HG03469 (cell line): ENCODE results near the gene CD28.

ENCODE experiments used
- ATAC-seq: cut with Tn5 transposase; IDR thresholded peaks from one replicate; pipeline ENCODE4 v1.9.1; 2021; ENCODE audit warnings: mild to moderate bottlenecking, moderate library complexity, moderate number of reproducible peaks; ENCODE audit not compliant: unreplicated experiment

Gene CD28

DNA sequence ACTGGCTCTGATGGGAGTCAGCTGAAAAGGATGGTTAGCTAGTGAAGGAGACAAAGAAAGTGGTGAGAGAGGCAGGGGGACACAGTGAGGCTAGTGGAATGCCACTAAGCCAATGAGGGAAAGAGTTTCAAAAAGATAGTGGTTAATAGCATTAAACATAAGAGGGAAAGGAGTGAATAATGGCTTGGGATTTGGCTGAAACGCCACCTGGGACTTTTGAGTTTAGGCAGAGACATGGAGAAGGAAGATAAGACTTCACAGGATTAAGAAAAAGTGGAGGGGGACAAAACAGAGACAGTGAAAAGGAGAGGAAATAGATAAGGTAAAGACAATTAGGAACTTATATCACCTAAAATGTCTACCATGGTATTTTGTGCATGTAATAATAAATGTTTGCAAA is 6.9 kb downstream of the CD28 start:
- ATAC-seq, result no peak

DNA sequence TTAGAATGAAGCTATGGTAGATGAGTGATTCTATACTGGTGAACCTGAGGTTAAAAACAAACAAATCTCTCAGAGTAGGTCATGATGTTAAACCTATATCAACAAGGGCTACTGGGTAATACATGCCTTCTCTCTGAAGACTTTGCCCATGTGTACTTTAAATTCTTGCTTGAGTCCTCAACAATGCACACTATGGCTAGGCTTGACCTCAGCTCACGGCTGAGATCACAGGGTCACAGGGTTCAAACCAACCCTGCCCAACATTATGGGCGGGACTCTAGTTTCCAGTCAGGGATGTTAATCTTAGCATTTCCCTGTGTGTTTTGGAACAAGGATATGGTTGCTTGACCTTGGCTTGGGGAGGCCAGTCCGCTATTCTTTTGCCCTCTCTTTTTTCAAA is 7.7 kb downstream of the CD28 start:
- ATAC-seq, result no peak

DNA sequence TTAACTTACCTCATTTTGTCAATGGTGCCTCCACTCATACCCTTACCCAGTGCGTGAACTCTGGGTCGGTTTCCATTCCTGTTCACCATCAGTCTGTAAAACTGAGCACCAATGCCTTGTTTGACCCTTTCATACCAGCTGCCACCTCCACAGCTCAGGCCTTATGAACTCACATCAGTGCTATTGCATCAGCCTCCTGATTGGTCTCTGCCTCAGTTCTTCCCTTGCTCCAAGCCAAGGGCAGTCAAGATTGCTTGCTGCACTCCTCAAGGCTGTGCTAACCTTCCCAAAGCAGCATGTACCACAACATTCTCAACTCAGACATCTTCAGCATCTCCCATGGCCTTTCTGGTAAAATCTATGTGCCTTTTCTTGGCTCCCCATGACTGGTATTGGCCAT is 9.3 kb downstream of the CD28 start:
- no peak for ATAC-seq

DNA sequence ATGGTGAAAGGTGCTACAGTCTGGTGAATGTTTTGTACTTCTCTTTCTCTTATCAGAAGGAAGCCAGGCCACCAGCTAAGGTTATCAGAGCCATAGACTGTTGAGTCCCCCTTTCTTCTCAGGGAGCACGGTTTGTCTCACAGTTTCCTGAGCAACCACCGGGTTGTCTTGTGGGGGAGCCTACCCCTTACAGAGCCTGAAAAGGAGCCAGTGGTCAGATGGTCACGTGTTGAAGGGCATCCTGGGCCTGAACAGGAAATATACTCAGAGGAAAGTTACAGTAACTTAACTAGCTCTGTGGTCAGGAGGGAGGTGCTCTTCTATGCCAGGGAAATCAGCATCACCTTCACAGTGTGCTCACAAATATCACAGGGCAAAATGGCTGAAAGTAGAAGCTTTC is 11.6 kb downstream of the CD28 start:
- ATAC-seq, result peak; percentile 81

DNA sequence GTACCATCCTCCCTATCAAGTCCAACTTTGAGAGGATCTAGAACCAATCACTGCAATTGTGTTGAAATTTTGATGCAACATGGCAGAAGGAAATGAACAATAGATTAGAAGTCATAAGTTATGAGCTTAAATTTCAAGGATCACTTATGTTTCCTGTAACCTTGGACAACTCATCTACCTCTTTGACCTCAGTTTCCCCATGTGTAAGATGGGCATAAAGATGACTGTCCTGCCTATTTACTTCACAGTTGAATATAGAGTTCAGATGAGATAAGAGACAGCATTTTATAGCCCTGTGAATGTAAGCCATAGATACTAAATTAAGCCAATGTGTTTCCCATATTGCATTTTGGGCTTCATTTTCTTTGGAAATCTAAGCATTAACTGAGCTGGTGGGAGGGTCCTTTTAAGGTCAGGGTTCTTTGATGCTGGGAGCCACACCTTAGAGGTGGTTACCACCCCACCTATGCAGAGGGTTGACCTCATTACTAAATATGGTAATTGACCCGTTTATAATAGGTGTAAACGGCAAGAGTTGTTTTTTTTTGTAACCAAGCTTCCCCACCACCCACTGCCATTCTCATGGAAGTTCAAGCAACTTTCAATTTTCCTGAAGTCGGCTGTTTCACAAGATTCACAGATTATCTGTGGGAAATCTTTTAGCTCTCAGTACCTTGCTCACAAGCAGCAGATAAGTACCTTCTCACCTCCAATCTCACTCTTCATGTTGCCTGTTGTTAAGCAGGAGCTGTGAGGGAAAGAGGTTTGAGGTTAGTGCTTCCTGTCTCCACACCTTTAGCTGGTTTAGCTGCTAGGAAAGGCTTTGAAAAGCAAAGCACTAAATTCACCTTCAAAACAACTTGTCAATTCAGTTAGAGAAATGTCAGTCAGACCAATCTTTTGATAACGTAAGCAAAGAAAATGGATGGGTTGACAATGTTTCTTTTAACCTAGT is 13.3 kb downstream of the CD28 start:
- no peak for ATAC-seq

DNA sequence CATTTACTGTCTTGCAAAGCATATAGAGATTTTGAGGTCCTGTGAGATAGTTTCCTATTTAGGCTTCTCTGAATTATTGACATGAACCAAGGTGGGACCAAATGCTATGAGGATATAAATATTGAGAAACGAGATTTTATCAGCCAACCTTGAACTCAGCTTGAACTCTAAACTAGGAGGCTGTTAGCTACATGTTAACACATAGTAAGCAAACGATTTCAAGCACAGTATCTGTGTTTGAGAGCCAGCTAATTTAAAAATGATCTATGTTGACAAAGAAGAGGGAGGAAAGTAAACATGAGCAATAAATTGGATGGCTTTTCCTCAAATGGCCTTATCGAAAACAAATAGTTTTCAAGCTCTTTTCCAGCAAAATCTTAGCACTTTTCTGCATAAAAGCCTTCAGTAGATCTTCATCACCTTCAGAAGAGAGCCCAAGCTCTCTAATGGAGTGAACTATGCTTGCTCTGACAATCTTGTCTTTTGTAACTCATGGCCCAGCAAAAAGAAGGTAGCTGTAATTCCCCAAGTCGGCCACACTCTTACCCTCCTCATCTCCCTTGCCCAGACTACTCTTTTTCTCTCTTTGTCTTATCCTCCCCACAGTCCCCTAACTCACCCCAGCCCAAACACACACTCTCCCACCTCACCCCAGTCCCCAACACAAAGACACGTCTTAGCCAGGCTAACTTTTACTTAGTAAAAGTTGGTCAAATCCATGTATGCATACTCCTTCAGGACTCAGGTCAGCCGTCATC is 14.7 kb downstream of the CD28 start:
- ATAC-seq, result no peak

DNA sequence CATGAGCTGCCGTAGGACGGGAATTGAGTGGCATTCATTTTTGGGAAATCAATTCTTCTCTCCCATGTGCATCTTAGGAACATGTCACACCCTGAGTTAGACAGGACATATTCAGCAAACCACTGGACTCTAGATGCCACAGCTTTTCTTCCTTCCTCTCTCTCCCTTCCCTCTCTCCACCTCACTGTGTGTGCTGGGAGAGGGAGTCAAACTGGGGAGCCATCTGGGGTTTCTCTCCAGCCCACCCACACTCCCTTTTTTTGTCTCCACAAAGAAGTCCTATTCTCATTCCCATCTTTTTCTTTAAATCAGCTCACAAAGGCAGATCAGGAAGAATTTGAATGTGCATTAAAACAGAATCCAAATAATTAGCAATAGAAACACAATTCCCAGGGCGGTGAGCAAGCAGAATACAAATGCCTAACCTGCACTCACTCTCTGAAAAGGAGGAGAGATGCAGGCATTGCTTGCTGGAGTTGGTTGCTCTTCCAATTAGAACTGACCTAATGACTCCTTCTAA is 15.4 kb downstream of the CD28 start:
- no peak for ATAC-seq

DNA sequence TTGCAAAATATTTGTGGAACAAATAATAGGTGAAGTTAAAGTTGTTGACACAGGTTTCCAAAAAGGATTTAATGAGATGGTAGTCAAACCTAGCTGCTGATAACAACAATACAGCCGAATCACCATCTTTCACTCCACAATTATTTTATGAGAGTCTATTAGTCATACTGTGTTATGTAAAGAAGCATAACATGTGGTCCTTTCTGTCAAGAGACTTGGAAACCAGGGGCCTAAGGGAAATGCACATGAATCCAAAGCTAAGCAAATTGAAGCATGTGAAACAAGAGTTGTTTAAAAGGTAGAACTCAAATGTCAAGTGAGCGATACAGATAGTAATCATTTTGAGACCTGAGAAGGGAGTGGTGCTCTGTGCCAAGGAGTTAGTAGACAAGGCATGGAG is 16.0 kb downstream of the CD28 start:
- no peak for ATAC-seq

DNA sequence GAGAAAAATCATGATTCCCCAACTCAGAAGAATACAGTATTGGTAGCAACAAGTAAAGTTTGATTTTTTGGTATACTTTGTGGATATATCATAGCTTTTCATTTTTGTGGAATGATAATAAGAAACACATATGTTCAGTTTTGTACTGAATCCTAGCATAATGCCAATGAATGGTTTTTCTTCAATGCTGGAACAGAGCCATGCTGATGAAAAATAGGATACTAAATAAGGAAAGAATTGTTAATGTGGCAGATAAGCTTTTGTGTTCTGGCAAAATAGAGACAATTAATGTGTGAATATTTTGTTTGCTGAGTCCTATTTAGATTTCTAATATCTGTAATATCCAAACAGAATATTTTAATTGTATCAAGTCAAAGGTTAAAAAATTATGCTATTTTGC is 21.9 kb downstream of the CD28 start:
- ATAC-seq, result no peak

DNA sequence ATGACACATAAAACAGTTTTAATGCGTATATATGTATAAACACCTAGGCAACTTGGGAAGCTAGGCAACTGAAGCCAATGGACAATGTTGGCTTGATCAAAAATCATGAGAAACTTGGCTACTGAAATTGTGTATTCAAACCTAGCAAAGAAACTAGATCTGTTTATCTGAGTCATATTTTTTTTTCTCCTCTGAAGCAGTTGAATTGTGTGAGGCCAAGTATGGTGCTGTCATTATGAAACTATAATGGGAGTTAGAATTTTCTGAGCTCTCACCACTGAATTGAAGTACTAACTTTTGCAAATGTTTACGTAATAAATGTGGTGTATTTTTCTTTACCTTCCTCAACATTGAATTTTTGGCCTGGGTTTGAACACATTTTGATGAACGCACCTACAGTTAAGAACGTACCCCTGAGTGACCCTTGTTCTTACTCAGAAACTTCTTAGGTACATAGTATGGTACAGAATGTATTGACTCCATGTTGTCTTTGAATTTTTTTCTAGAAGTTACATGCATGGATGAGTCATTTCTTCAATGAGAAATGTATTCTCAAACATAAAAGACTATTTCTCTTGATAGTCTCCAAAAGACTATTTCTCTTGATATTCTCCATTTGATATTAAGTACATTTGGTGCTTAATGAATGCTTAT is 23.8 kb downstream of the CD28 start:
- ATAC-seq, result no peak

DNA sequence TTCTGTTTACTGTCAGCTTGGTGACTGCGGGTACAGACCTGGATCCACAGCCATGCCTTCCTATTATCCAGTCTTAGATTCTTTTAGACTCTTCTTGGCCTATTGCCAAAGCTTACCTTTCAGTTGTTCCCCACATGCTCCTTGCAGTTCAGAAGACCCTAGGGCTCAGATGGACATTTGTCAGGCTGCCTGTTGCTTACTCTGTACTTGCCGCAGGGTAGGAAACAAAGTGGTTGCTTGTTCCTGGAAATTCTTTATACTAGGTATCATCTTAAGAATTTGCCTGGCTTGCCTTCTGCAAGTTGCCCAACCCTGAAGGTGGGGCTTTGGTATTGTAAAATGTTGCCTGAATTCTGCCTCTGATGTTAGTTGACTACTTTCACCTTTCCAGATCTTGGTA is 24.4 kb downstream of the CD28 start:
- ATAC-seq, result no peak

DNA sequence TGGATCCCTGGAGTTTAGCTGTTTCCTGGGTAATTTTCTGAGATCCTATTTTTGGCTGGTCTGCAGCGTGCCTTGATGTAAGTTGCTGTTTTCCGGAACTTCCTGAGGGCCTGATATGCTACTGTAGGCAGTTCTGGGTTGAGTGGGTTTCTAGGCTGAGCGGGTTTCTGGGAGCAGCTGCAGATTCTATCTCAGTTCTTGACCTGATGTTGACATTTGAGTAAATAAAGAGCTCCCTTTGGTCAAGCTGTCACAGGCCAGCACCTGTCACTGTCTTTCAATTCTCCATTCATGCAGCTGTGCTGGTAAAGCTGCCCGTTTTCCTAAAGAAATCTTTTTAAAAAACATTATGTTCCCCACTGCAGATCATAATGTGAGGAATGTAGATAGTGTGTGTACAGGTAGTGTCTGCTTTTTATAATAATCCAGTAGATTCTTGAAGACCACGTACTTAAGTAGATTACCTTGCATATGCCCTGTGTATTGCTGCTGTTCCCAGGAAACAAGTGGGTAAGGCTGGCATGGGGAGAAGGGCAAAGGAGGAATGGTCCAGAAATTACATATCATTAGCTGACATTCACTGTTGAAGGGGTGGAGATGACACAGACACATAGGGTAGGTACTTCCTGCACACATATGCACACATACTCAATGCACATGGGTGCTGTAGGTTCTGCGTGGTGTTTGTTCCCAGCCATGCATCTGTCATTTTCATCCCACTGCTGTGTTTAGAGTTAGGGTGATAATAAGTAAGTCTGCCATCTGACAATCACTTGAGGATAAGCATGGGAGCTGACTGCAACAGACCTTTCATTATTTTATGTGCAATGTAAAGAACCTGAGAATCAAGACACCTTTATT is 25.9 kb downstream of the CD28 start:
- ATAC-seq, result no peak

DNA sequence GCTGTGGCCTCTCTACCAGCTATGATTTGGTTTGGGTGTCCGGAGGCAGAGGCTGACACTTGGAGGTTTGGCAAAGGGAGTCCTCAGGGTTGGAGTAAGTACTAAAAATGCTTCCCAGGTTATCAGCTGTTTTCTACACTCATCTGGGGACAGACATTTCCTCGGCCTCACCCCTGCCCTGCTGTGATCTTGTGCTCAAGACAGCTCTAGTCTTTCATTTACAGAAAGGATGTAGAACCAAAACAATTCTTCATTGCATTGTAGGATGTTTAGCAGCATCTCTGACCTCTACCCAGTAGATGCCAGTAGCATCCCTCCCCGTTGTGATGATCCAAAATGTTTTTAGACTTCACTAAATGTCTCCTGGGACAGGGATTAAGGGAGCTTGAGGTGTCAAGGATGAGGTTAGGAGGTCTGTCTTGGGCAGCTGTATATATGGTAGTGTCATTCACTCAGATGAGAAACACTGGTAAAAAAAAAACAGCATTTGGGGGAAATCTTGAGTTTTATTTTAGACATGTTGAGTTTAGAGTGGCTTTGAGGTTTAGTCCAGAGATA is 26.6 kb downstream of the CD28 start:
- no peak for ATAC-seq

DNA sequence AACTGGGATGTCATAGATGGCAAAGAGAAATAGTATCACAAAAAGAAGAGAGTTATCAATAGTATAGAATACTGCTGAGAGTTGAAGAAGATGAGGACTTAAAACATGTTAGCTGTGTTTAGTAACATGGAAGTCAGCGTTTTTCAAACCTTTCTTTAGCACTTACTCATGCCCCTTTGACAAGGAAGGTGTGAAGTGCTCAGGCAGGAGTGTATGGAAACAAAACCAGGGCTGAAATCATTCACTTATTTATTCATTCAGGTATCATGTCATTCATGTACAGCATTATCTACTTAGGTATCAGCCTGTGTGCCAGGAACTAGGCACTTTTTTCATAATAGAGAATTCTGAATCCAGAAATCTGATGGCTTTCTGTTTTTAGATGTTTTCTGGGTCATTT is 27.2 kb downstream of the CD28 start:
- no peak for ATAC-seq

DNA sequence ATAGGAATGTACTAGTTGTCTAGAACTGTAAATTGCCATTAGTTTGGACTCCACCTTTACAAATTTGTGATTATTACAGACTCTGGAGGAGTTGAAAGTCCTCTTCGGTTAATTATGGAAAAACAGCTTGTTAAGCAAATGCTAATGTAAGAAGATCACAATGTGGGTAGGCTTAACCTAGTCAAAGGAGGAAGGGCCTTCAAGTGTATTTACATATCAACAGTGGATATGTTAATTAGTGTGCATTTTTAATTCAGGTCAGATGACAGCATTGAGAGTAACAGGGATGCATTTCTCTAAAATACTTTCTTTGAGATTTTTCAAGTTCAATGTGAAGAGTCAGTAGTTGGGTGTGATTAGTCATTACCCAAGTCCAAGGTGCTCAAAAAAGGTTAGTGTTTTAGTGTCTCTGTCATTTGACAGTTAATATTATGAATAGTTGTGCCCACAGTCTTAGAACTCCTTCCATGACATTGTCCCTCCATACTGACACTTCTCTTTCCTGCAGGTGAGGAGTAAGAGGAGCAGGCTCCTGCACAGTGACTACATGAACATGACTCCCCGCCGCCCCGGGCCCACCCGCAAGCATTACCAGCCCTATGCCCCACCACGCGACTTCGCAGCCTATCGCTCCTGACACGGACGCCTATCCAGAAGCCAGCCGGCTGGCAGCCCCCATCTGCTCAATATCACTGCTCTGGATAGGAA is 28.0 kb downstream of the CD28 start:
- ATAC-seq, result no peak

DNA sequence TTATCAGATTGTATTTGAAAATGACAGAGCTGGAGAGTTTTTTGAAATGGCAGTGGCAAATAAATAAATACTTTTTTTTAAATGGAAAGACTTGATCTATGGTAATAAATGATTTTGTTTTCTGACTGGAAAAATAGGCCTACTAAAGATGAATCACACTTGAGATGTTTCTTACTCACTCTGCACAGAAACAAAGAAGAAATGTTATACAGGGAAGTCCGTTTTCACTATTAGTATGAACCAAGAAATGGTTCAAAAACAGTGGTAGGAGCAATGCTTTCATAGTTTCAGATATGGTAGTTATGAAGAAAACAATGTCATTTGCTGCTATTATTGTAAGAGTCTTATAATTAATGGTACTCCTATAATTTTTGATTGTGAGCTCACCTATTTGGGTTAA is 30.9 kb downstream of the CD28 start:
- ATAC-seq, result no peak

DNA sequence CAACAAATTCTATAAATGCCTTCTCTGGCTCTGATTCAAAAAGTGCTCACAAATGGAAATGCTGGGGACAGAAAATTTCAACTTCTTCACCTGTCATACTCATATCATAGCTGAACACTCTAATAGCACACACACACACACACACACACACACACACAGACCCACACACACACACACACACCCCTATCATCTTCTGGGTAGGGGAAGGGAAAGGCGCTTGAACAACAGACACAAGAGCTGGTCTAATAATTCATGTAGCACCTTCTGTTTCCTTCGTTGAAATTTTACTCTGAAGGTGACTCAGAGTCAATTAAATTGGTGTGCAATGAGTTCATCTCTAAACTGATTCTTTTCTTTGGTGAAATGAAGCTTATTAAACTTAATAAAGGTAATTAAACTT is 32.9 kb downstream of the CD28 start:
- no peak for ATAC-seq

DNA sequence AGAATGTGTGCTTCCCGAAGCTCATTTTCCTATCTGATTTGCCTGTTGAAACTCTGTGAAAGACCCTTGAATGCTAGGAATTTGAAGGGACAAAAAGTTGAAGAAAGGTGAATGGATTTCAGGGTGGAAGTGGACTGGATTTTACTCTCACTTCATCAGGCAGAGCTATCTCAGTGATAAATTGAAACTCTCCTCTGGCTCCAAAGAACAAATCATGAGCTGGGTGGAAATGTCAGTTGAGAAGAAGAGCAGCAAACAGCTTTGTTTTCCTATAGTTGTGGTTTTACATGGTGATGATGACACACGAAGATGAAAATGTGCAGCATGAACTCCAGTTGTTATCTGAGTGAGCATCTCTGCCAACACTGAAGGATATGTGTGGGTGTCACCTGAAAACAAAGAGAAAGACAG is 34.4 kb downstream of the CD28 start:
- no peak for ATAC-seq

DNA sequence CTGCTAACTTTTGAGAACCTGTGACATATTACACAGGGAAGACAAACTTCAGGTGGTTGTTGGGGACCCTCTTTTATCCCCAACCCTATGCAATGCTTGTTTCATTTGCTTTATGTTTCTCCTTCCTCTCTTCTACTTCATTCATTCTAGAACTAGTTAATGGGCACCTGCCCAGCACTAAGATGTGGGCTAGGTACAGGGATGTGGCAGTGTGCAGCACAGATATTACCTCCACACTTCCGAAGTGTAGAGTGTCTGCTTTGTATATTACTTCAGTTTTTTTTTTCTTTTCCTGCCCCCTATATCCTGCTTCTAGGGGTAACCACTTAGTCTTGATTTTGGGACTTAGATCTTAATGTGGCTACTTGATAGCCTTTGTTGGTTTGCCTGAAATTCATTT is 35.1 kb downstream of the CD28 start:
- ATAC-seq, result no peak
